Liver (tissue), 9 donors: ENCODE results near the gene SLC46A1. TPM values are rescaled to one million over a fixed set of nuclear protein-coding genes. Genes with fewer than 3 reads are reported as not detected.

ENCODE experiments used
- DNase-seq: peaks from one replicate; pipeline ENCODE4 v3.0.0-alpha.2; 2017; ENCODE audit warnings: low spot score
- H3K27ac ChIP-seq, 2 donors: one replicate each; pipeline ENCODE4 v1.7.0; 2013; ENCODE audit warnings: inconsistent platforms in 2 of 2, low read length in 2 of 2, control low read depth in 1 of 2, low read depth in 1 of 2, mild to moderate bottlenecking in 1 of 2
- H3K27me3 ChIP-seq, 4 donors: one replicate each; pipeline versions ENCODE4 v1.6.1 to v1.7.0; 2013; ENCODE audit warnings: low read length in 3 of 4, inconsistent platforms in 1 of 4, mild to moderate bottlenecking in 1 of 4, moderate library complexity in 1 of 4; ENCODE audit not compliant: control insufficient read depth in 4 of 4, insufficient read depth in 4 of 4
- H3K36me3 ChIP-seq, 4 donors: one replicate each; pipeline versions ENCODE4 v1.6.1 to v1.7.0; 2013; ENCODE audit warnings: low read length in 3 of 4, mild to moderate bottlenecking in 3 of 4, low read depth in 1 of 4, moderate library complexity in 1 of 4; ENCODE audit not compliant: control insufficient read depth in 4 of 4, insufficient read depth in 3 of 4
- H3K4me1 ChIP-seq, 4 donors: one replicate each; pipeline versions ENCODE4 v1.6.1 to v1.7.0; 2013; ENCODE audit warnings: low read length in 3 of 4, mild to moderate bottlenecking in 3 of 4, moderate library complexity in 1 of 4; ENCODE audit not compliant: control insufficient read depth in 4 of 4, insufficient read depth in 4 of 4
- H3K4me3 ChIP-seq, 3 donors: one replicate each; pipeline versions ENCODE4 v1.6.1 to v1.7.0; 2013; ENCODE audit warnings: low read length in 3 of 3, control low read depth in 1 of 3, low read depth in 1 of 3, mild to moderate bottlenecking in 1 of 3
- H3K9ac ChIP-seq, 2 donors: one replicate each; pipeline ENCODE4 v1.7.0; 2013; ENCODE audit warnings: low read length in 2 of 2, mild to moderate bottlenecking in 2 of 2, moderate library complexity in 2 of 2, control low read depth in 1 of 2, low read depth in 1 of 2
- H3K9me3 ChIP-seq, 4 donors: one replicate each; pipeline versions ENCODE4 v1.6.1 to v1.7.0; 2013; ENCODE audit warnings: low read length in 3 of 4; ENCODE audit not compliant: control insufficient read depth in 4 of 4
- EGR1 ChIP-seq, 2 donors: IDR thresholded peaks; 2 replicates each; pipeline ENCODE4 v1.6.1; 2016 to 2018; ENCODE audit warnings: antibody characterized with exemption in 2 of 2, low read depth in 2 of 2
- FOXA1 ChIP-seq: IDR thresholded peaks from 2 replicates; pipeline ENCODE4 v1.6.1; 2016; ENCODE audit warnings: antibody characterized with exemption
- FOXA2 ChIP-seq: IDR thresholded peaks from 2 replicates; pipeline ENCODE4 v1.6.1; 2016; ENCODE audit warnings: antibody characterized with exemption
- GABPA ChIP-seq, 2 donors: IDR thresholded peaks in 1 of 2; conservative IDR thresholded peaks in 1 of 2; 2 replicates each; pipeline ENCODE4 v1.6.1; 2016; ENCODE audit warnings: antibody characterized with exemption in 2 of 2, mild to moderate bottlenecking in 1 of 2, moderate library complexity in 1 of 2
- HNF4A ChIP-seq, 2 donors: conservative IDR thresholded peaks; 2 replicates each; pipeline ENCODE4 v1.6.1; 2016; ENCODE audit warnings: antibody characterized with exemption in 2 of 2, mild to moderate bottlenecking in 2 of 2
- HNF4G ChIP-seq: IDR thresholded peaks from 2 replicates; pipeline ENCODE4 v1.6.1; 2016; ENCODE audit warnings: antibody characterized with exemption
- JUND ChIP-seq, 2 donors: IDR thresholded peaks; 2 replicates each; pipeline ENCODE4 v1.6.1; 2016; ENCODE audit warnings: antibody characterized with exemption in 2 of 2
- MAX ChIP-seq: IDR thresholded peaks from 2 replicates; pipeline ENCODE4 v1.6.1; 2016; ENCODE audit warnings: antibody characterized with exemption
- NR2F2 ChIP-seq: IDR thresholded peaks from 2 replicates; pipeline ENCODE4 v1.6.1; 2016; ENCODE audit warnings: antibody characterized with exemption
- RAD21 ChIP-seq, 2 donors: IDR thresholded peaks; 2 replicates each; pipeline ENCODE4 v1.6.1; 2016; ENCODE audit warnings: antibody characterized with exemption in 2 of 2, mild to moderate bottlenecking in 2 of 2
- REST ChIP-seq: IDR thresholded peaks from 2 replicates; pipeline ENCODE4 v1.6.1; 2016; ENCODE audit warnings: antibody characterized with exemption, mild to moderate bottlenecking
- RXRA ChIP-seq, 2 donors: IDR thresholded peaks; 2 replicates each; pipeline ENCODE4 v1.6.1; 2017 to 2018; ENCODE audit warnings: antibody characterized with exemption in 2 of 2, mild to moderate bottlenecking in 1 of 2
- SP1 ChIP-seq: IDR thresholded peaks from 2 replicates; pipeline ENCODE4 v1.6.1; 2018; ENCODE audit warnings: antibody characterized with exemption, mild to moderate bottlenecking
- TAF1 ChIP-seq: conservative IDR thresholded peaks from 2 replicates; pipeline ENCODE4 v1.6.1; 2016; ENCODE audit warnings: antibody characterized with exemption, mild to moderate bottlenecking
- YY1 ChIP-seq: IDR thresholded peaks from 2 replicates; pipeline ENCODE4 v1.6.1; 2016; ENCODE audit warnings: antibody characterized with exemption, mild to moderate bottlenecking
- ZBTB33 ChIP-seq: IDR thresholded peaks from 2 replicates; pipeline ENCODE4 v1.6.1; 2016; ENCODE audit warnings: antibody characterized with exemption
- WGBS: extraction: QIAGEN DNeasy Blood & Tissue Kit; methylation state at CpG from one replicate; pipeline ENCODE4 v1.1.7; 2013; 5-methylcytosine and 5-hydroxymethylcytosine counted together
- polyA plus RNA-seq, 2 donors: library from polyadenylated mRNA; stranded (reverse) in 1 of 2; unstranded in 1 of 2; fragments of 200-250 nt in 1 of 2; fragments of >200 nt in 1 of 2; fragmentation: Nextera tagmentation in 1 of 2; extraction: Ambion mirVana in 1 of 2; gene quantifications; one replicate each; pipeline versions ENCODE4 v1.2.1 to v1.2.3, GENCODE V29; 2013 to 2015
- total RNA-seq, 2 donors: library from RNA; depleted of rRNA; stranded (reverse); fragments of >200 nt; gene quantifications; one replicate each; pipeline ENCODE4 v1.2.3, GENCODE V29; 2014
- TF ChIP-seq, protein P1 (sequence below): fragments of 150-350 bp; IDR thresholded peaks from 2 replicates; pipeline ENCODE4 v1.5.1; 2017; ENCODE audit warnings: improper control_type of control experiment, low read depth, low read length; ENCODE audit not compliant: missing input control
- TF ChIP-seq, protein P2 (sequence below): IDR thresholded peaks from 2 replicates; pipeline ENCODE4 v1.6.1; 2016; ENCODE audit warnings: antibody characterized with exemption
- donor health status: healthy.
- donor health status: healthy.
- donor health status: healthy.
- donor health status: healthy.
- donor health status: healthy.

The SLC46A1 gene
- total and polyA plus RNA-seq, 4 donors = 13.6 to 47.9 (median 19.1) TPM

- no peak for TF ChIP-seq EGR1 (IDR thresholded peaks at IDR 0.05; ENCODE audit: low read depth in 2 of 2)
- peak; percentile 11 for TF ChIP-seq YY1
- no peaks in the 10 kb centered on the region for H3K27me3 ChIP-seq
- H3K36me3 ChIP-seq = peaks cover 3 to 12% (median 8%) of the 10 kb centered on the region in 4 donors
- H3K9ac ChIP-seq = peak overlapping the region in 1 of 2 donors; percentile 43
- DNase-seq = no peak
- H3K4me1 ChIP-seq = peaks cover 4 to 51% (median 31%) of the 10 kb centered on the region in 4 donors
- peak overlapping the region in 2 of 3 donors; percentile 35 to 60 for H3K4me3 ChIP-seq
- peak overlapping the region; percentile 62 to 75 for H3K27ac ChIP-seq
- 27% methylated on average over 1 of the region's 1 CpG for WGBS
- no peaks in the 10 kb centered on the region for H3K9me3 ChIP-seq
Measured at GRCh38 chr17:28370744-28371103, 35.3 kb downstream of the SLC46A1 start.

- peak; percentile 50 for TF ChIP-seq HNF4G
- peak; percentile 21 to 69 for TF ChIP-seq EGR1 (IDR thresholded peaks at IDR 0.05; ENCODE audit: low read depth in 2 of 2)
- peak; percentile 86 to 97 for TF ChIP-seq JUND (IDR thresholded peaks at IDR 0.05)
- TF ChIP-seq, protein P1, sequence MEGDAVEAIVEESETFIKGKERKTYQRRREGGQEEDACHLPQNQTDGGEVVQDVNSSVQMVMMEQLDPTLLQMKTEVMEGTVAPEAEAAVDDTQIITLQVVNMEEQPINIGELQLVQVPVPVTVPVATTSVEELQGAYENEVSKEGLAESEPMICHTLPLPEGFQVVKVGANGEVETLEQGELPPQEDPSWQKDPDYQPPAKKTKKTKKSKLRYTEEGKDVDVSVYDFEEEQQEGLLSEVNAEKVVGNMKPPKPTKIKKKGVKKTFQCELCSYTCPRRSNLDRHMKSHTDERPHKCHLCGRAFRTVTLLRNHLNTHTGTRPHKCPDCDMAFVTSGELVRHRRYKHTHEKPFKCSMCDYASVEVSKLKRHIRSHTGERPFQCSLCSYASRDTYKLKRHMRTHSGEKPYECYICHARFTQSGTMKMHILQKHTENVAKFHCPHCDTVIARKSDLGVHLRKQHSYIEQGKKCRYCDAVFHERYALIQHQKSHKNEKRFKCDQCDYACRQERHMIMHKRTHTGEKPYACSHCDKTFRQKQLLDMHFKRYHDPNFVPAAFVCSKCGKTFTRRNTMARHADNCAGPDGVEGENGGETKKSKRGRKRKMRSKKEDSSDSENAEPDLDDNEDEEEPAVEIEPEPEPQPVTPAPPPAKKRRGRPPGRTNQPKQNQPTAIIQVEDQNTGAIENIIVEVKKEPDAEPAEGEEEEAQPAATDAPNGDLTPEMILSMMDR = no peak
- peak; percentile 90 for TF ChIP-seq YY1
- peak; percentile 88 to 96 for TF ChIP-seq RXRA (IDR thresholded peaks at IDR 0.05)
- TF ChIP-seq FOXA1 = peak; percentile 73
- TF ChIP-seq REST = peak; percentile 91
- TF ChIP-seq, protein P2, sequence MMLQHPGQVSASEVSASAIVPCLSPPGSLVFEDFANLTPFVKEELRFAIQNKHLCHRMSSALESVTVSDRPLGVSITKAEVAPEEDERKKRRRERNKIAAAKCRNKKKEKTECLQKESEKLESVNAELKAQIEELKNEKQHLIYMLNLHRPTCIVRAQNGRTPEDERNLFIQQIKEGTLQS = peak; percentile 61
- TF ChIP-seq FOXA2 = peak; percentile 79
- TF ChIP-seq HNF4A (conservative IDR thresholded peaks at IDR 0.05) = peak; percentile 92 to 94
- peak; percentile 93 for TF ChIP-seq TAF1
- TF ChIP-seq NR2F2 = peak; percentile 93
- TF ChIP-seq SP1 = peak; percentile 94
- peak; percentile 91 for TF ChIP-seq MAX
- TF ChIP-seq RAD21 (IDR thresholded peaks at IDR 0.05) = peak; percentile 36 to 41
- peak; percentile 89 for TF ChIP-seq ZBTB33
- peak in 1 of 2 donors; percentile 75 for TF ChIP-seq GABPA (IDR thresholded peaks at IDR 0.05 in 1 of 2, conservative IDR thresholded peaks at IDR 0.05 in 1 of 2)
- DNase-seq = peak; percentile 64
- H3K9me3 ChIP-seq = no peaks in the 10 kb centered on the region
- no peaks in the 10 kb centered on the region for H3K27me3 ChIP-seq
- H3K27ac ChIP-seq = peak within 1 kb of the TSS; percentile 75 to 77
- H3K4me1 ChIP-seq = peaks cover 4 to 56% (median 35%) of the 10 kb centered on the region in 4 donors
- peak within 1 kb of the TSS; percentile 82 to 93 for H3K9ac ChIP-seq
- peak within 1 kb of the TSS; percentile 68 to 93 (median 72) for H3K4me3 ChIP-seq
- peaks cover 3 to 12% (median 8%) of the 10 kb centered on the region in 4 donors for H3K36me3 ChIP-seq
- WGBS = 13% methylated on average over 8 of the region's 8 CpGs
Measured at GRCh38 chr17:28370035-28370743, 35.8 kb downstream of the SLC46A1 start, which contains the start of gene VTN. VTN (minus strand) TSS chr17:28370307; CDS start chr17:28370203, 104 bp downstream.
